NT2/D1 (cell line): ENCODE data around the gene DDX25.

Experiments
- SUZ12 ChIP-seq: IDR thresholded peaks from 2 replicates; pipeline ENCODE4 v1.6.1; 2011; ENCODE audit not compliant: insufficient read length, insufficient read depth; ENCODE audit errors: extremely low read depth
- YY1 ChIP-seq: IDR thresholded peaks from 2 replicates; pipeline ENCODE4 v1.6.1; 2011; ENCODE audit not compliant: insufficient read length, insufficient read depth
- ZNF274 ChIP-seq: IDR thresholded peaks from 2 replicates; pipeline ENCODE4 v1.6.1; 2011; ENCODE audit warnings: mild to moderate bottlenecking, low read depth, low read length

- TF ChIP-seq YY1 (no peak), SUZ12 (no peak), ZNF274 (no peak)
These were observed 43.3 kb downstream of the DDX25 start for GRCh38 chr11:125947419-125948277.
